HG02623 (cell line): ENCODE data around the gene GNAL.
"Not testable (repeated sequence)": the region's sequence is repeated elsewhere in the genome, so short reads cannot be mapped to it uniquely, and the experiment has no call there.

Experiments used
- ATAC-seq: cut with Tn5 transposase; IDR thresholded peaks from one replicate; pipeline ENCODE4 v1.9.1; 2021; ENCODE audit warnings: moderate library complexity; ENCODE audit not compliant: unreplicated experiment

Gene GNAL

DNA sequence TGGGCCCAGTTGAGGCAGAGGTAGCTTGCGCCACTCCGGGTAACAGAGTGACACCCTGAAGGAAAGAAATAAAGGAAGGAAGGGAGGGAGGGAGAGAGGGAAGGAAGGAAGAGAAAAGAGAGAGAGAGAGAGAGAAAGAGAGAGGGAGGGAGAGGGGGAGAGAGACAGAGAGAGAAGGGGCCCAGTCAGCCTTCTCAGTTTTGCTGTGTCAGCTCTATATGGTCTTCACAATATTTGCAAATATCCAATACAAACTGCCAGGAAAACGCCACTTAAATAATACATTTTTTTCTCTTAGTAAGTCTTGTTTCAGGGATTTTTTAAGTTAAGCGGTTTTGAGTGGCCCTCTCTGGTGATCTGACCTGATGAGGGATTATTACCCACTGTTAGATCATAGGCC lies 156.6 kb downstream of the GNAL start:
- no peak for ATAC-seq

DNA sequence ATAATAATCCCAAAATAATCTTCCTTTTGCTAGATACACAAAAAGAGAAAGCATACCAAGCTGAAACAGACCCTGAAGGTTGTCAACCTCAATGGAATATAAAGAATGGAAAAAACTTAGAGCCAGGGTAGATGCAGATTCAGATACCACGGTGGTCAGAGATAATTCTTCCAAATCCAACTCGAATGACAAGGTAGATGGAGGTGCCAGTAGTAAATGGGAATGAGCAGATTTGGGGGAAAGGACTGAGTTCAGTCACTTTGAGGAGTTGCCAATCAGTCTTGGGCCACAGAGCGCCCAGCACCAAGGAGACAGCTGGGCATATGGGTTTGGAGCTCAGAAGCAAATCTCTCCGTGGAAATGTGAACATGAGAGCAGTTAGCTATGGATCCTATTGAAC lies 158.7 kb downstream of the GNAL start:
- ATAC-seq = no peak

- no peak for ATAC-seq
Observed at GRCh38 chr18:11849279-11849678, 160.2 kb downstream of the GNAL start.

GRCh38 chr18:11849841-11850634 lies 161.0 kb downstream of the GNAL start:
- ATAC-seq = no peak

DNA sequence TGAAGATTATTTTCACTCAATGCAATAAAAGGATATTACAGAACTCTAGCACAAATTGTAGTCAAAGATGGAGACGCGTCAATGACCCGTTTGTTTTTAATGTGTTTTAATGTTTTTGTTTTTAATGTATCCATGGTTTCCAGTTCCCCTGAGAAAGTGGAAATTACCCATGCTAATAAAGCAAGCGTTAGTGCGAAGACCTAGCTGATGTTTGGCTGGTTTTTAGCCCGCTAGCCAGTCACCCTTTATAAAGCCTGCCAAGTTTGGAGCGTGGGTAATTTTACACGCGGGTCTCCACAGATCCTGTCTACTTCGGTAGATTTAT lies 161.7 kb downstream of the GNAL start:
- ATAC-seq = peak; percentile 14

GRCh38 chr18:11851146-11851805 lies 162.2 kb downstream of the GNAL start, which contains the start of gene CHMP1B:
Gene CHMP1B, plus strand, starts transcription at chr18:11851413. Its CDS starts 99 bp downstream, at chr18:11851512.
- peak; percentile 96 for ATAC-seq

GRCh38 chr18:11851806-11852337 lies 162.8 kb downstream of the GNAL start:
- no peak for ATAC-seq

DNA sequence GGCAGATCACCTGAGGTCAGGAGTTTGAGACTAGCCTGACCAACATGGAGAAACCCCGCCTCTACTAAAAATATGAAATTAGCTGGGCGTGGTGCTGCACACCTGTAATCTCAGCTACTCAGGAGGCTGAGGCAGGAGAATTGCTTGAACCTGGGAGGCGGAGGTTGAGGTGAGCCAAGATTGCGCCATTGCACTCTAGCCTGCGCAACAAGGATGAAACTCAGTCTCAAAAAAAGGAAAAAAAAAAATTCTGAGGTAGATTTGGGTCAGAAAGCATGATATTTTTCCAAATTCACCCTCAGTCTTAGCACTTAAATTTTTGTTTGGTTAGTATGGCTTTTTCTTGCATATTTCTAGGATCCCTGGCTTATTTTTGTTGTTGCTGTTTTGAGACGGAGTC lies 165.5 kb downstream of the GNAL start:
- not testable (repeated sequence) for ATAC-seq

DNA sequence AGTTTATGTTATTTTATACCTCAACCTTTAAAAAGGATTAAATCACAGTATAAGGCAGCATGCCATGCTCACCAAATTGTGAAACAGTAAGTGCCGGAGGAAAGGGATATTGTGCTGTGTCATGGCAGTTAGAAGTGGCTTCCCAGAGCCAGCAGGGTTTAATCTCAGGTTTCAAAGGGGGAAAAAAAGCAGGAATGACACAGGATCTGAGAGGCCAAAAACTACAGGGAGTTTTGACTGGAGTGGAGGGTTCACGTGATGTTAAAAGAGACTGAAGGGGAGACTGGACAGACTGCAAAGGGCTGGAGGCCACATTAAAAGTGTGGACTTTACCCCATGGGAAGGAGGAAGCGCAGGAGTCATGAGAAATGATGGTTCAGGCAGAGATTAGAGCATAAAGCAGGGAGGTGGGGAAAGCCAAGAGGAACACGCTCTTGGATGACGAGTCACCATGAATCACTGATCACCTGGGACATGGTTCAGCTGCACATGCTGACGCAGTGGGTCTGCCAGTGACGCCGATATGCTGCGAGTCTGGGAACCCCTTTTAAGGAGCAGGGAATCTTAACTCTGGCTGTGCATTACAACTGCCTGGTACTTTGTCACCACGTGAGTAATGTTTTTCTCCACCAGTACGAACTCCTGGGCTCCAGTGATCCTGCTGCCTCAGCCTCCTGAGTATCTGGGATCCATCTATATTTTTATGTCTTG lies 168.3 kb downstream of the GNAL start:
- ATAC-seq = no peak

- no peak for ATAC-seq
Observed at GRCh38 chr18:11859282-11859830, 170.3 kb downstream of the GNAL start.

GRCh38 chr18:11859903-11860407 lies 170.9 kb downstream of the GNAL start:
- ATAC-seq = no peak

DNA sequence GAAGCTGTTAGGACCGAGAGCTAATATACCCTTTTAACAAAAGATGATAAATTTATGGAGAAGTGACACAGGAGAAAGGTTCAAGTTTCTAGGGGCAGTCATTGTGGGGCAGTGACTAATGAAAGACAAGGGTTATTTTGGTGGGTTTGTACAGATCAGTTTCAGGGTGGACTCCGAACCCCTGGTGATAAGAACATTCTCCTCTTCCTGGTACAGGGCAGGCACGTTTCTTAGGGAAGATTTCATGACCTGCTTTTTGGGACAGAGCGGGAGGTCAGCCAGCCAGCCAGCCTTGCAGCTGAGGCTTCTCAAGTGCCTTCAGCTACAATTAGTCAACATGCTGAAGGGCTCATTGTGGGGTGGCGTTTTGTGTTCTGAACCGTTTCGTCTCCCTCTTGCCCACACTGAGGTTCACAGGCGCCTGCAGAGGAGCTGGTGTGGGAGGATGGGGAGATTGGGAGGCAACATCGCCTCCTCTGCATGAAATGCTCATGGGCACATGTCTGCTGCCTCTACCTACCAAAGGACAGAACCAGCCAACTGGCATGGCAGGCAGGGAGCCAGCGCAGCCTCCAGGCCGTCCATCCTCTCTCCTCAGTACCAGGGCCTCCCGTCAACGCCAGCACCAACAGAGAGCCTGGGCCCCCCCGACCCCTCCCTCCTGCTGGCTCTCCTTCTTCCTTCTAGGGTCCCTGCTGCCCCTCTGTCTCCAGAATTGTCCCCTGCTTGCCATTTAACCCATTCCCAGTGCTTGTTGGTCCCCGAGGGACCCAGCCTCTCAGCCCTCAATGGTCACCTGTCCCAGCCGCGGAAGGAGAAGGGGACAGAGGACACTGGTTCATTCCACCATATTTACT lies 171.8 kb downstream of the GNAL start:
- ATAC-seq = no peak

DNA sequence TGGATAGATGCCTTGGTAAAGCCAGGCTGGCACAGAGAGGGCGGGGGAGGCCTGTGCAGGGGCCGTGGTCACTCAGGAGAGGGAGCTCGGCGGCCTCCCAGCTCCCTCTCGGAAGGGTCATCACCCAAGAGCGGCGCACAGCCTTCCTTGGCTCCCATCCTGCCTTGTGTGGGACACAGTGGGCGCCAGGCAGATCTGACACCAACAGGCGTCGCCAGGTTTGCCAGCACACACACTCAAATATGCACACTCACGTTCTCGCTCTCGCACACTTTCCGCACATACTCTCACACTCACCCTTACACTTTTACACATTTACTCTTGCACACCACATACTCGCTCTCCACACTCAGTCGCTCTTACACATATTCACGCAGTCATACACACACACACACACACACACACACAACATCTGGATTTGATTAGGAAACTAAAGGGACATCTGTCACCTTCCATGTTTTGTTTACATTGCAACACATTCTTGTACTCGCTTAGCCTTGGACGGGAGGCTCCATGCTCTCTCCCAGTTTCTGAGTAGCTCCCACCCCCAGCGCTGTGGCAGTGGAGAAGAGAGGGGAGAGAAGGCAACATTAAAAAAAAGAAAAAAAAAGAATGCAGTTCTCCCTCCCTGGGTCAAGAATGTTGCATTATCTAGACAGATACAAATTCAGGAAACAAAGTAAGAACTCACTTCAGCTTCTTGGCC lies 172.7 kb downstream of the GNAL start:
- no peak for ATAC-seq

DNA sequence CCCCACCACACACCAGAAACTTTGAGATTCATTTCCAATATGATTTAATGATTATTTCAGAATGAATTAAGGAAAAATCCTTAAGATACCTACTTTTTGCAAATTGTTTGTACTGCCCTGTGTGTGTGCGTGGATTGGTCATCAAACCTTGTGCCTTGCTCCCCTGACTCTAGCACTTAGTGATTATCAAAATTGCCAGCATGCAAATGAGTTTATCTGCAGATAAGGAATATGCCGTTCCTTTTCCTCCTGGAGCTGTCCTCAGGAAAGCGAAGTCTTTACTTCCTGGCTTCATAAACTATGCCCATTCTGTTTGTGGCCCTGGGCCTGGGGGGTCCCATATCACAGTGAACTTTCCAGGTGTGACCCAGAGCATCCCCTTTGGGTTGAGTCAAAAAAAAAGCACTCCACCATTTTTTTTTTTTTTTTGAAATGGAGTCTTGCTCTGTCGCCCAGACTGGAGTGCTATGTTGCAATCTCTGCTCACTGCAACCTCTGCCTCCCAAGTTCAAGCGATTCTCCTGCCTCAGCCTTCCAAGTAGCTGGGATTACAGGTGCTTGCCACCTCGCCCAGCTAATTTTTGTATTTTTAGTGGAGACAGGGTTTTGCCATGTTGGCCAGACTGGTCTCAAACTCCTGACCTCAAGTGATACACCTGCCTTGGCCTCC lies 173.5 kb downstream of the GNAL start:
- ATAC-seq = no peak

DNA sequence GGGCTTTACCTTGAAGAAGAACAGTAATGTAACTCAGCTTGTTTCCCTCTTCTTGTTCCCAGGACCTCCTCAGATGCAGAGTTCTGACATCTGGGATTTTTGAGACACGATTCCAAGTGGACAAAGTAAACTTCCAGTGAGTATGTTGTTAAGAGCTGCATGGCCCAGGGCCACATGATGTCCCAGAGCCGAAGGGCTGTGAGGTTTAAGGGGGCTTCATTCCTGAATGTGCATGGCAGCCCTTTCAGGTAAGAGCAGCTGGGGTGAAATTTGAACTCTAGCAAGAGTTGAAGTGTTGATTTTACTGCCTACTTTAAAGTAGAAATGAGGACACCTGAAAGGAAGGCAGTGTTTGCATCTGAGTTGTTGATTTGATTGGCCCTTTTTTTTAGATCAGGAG lies 175.4 kb downstream of the GNAL start:
- no peak for ATAC-seq

GRCh38 chr18:11865071-11865470 lies 176.0 kb downstream of the GNAL start:
- no peak for ATAC-seq

GRCh38 chr18:11866329-11866728 lies 177.3 kb downstream of the GNAL start:
- no peak for ATAC-seq

GRCh38 chr18:11866764-11867163 lies 177.7 kb downstream of the GNAL start:
- ATAC-seq = no peak

GRCh38 chr18:11868230-11868629 lies 179.2 kb downstream of the GNAL start:
- ATAC-seq = no peak
